Caco-2 (cell line): ENCODE results near the gene CAMTA2. TPM values are rescaled to one million over a fixed set of nuclear protein-coding genes. Genes with fewer than 3 reads are reported as not detected.

Experiments
- BruUV-seq: library from RNA; stranded (reverse); fragments of 400-500 nt; replicated peaks from 2 replicates; lab custom pipeline; 2021; lab: Mats Ljungman, UMichigan
- CTCF ChIA-PET: fragments of 300-600 bp; sonication (Branson Sonifier 250); formaldehyde crosslinking; loops from one replicate; lab custom pipeline; 2022; ENCODE audit warnings: antibody characterized with exemption; lab: Charles Lee
- POLR2A ChIA-PET: fragments of 300-600 bp; sonication (Branson Sonifier 250); formaldehyde crosslinking; loops from one replicate; lab custom pipeline; 2022; ENCODE audit warnings: antibody characterized with exemption; lab: Charles Lee
- DNase-seq, 2 experiments: peaks; one replicate each; pipeline versions ENCODE4 v3.0.0 to v3.0.0-alpha.2; 2020 to 2022
- H3K27me3 ChIP-seq: replicated peaks from 2 replicates; pipeline ENCODE4 v1.6.0; 2011; ENCODE audit warnings: low read length; ENCODE audit not compliant: control insufficient read depth, insufficient read depth
- H3K36me3 ChIP-seq: 2 replicates; pipeline ENCODE4 v1.5.1; 2011; ENCODE audit warnings: low read length; ENCODE audit not compliant: control insufficient read depth, insufficient read depth
- H3K4me1 ChIP-seq: fragments of 250-450 bp; sonication (Bioruptor Pico); 2 replicates; pipeline ENCODE4 v1.5.1; 2020; ENCODE audit warnings: mild to moderate bottlenecking
- H3K4me3 ChIP-seq: 2 replicates; pipeline ENCODE4 v1.5.1; 2011; ENCODE audit warnings: low read depth, mild to moderate bottlenecking, control low read depth, low read length
- H3K9me3 ChIP-seq: fragments of 250-450 bp; sonication (Bioruptor Pico); 2 replicates; pipeline ENCODE4 v1.5.1; 2020; ENCODE audit warnings: mild to moderate bottlenecking, moderate library complexity
- H3K27ac Mint-ChIP-seq: one replicate; pipeline ENCODE4 v1.8.0; 2022; ENCODE audit warnings: mixed read lengths; ENCODE audit not compliant: unreplicated experiment
- H3K27me3 Mint-ChIP-seq: one replicate; pipeline ENCODE4 v1.8.0; 2022; ENCODE audit warnings: mixed read lengths; ENCODE audit not compliant: insufficient read depth, unreplicated experiment
- H3K36me3 Mint-ChIP-seq: one replicate; pipeline ENCODE4 v1.8.0; 2022; ENCODE audit warnings: mild to moderate bottlenecking, mixed read lengths; ENCODE audit not compliant: insufficient read depth, unreplicated experiment
- H3K4me1 Mint-ChIP-seq: one replicate; pipeline ENCODE4 v1.8.0; 2022; ENCODE audit warnings: low read depth, mixed read lengths; ENCODE audit not compliant: unreplicated experiment
- H3K4me3 Mint-ChIP-seq: one replicate; pipeline ENCODE4 v1.8.0; 2022; ENCODE audit warnings: mild to moderate bottlenecking, moderate library complexity, mixed read lengths; ENCODE audit not compliant: unreplicated experiment
- H3K9me3 Mint-ChIP-seq: one replicate; pipeline ENCODE4 v1.8.0; 2022; ENCODE audit warnings: mixed read lengths; ENCODE audit not compliant: unreplicated experiment
- intact Hi-C: fragments of 100-400 bp; cut with micrococcal nuclease; formaldehyde crosslinking; loops from one replicate; pipeline ENCODE4 v1.10.0; 2022; ENCODE audit not compliant: unreplicated experiment
- total RNA-seq: library from RNA; stranded (reverse); gene quantifications from 2 replicates; pipeline ENCODE4 v1.2.3, GENCODE V29; 2022
- TF ChIP-seq, protein P1 (sequence below), 2 experiments: fragments of 200-600 bp in 1 of 2; IDR thresholded peaks; 1 replicate in 1 of 2; 2 replicates in 1 of 2; pipeline versions ENCODE4 v1.5.1 to v1.8.0; 2011 to 2022; ENCODE audit warnings: antibody characterized with exemption in 1 of 2, control low read depth in 1 of 2, inconsistent platforms in 1 of 2, low read depth in 1 of 2, low read length in 1 of 2, mild to moderate bottlenecking in 1 of 2, moderate library complexity in 1 of 2; ENCODE audit not compliant: insufficient read depth in 1 of 2, severe bottlenecking in 1 of 2, unreplicated experiment in 1 of 2

CAMTA2 gene
- total RNA-seq, 1 experiment from 2014 or later: 18.8 TPM

DNA sequence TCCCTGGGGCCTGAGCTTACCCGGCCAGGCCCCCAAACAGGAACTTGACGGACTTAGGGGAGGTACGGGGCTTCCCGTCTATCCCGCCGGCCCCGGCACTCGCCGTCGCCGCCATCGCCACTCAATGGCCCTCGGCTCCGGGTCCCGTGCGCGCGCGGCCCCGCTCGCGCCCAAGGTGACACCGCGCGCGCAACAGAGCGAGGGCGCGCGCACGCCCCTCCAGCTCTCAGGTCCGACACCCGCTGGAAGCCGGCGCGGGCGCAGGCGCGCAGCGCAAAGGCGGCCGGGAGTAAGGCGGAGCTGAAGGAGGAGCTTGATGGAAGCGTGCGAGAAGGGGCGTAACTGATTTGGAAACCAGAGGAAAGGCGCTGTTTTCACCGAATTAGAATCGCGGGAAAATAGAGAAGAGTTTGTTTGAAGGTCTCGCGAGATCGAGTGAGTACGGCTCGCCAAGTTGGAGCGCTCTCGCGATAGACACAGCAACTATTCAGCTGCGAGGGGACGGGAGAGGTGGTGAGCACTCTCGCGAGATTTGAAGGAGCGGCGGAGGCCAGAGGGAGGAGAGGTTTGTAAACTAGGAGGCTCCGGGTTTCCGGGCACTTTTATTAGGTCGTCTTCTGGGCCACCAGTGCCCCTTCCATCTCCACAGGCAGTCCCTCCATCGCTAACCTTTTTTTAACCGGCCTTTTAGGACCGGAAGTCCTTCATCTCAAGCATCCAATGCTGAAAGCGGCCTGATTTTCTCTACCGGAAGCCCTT lies 47.5 kb downstream of the CAMTA2 start, which contains the start of the genes RNF167 and SLC25A11:
RNF167 (plus strand) TSS at position 473 of the 759 bp plus-strand sequence. CDS start 642 bp downstream, outside the sequence.
SLC25A11 (minus strand) TSS at position 251 of the 759 bp plus-strand sequence; CDS start at position 115, 136 bp downstream.
- DNase-seq: peak; percentile 91 to 94
- Histone ChIP-seq H3K36me3 (no peaks in the 10 kb centered on the region), H3K4me1 (no peaks in the 10 kb centered on the region), H3K27me3 (no peaks in the 10 kb centered on the region), H3K9me3 (no peaks in the 10 kb centered on the region), H3K4me3 (peak within 1 kb of the TSS; percentile 73)
- Mint-ChIP-seq H3K36me3 (peaks cover 24% of the 10 kb centered on the region), H3K9me3 (no peaks in the 10 kb centered on the region), H3K27me3 (no peaks in the 10 kb centered on the region), H3K4me3 (peak within 1 kb of the TSS; percentile 87), H3K4me1 (peaks cover 5% of the 10 kb centered on the region), H3K27ac (peak within 1 kb of the TSS; percentile 89)
- ChIA-PET CTCF (interaction anchor here (0.7 to 2.2 kb wide), 5 partner anchors 10 to 230 kb away, joined by 3 to 19 read pairs (median 3); partner anchors contain the start of genes ARRB2 and SPAG7), POLR2A (interaction anchor here (0.6 to 2.6 kb wide), 10 partner anchors 12 to 301 kb away, joined by 3 to 54 read pairs (median 5); partner anchors contain the start of genes ENO3, KIF1C and SPAG7)
- BruUV-seq: no TSS peak
- intact Hi-C loops: loop anchor here (1.0 to 2.0 kb wide), 3 partner anchors 9 to 31 kb away; partner anchors contain the start of gene SPAG7
- TF ChIP-seq, protein P1, sequence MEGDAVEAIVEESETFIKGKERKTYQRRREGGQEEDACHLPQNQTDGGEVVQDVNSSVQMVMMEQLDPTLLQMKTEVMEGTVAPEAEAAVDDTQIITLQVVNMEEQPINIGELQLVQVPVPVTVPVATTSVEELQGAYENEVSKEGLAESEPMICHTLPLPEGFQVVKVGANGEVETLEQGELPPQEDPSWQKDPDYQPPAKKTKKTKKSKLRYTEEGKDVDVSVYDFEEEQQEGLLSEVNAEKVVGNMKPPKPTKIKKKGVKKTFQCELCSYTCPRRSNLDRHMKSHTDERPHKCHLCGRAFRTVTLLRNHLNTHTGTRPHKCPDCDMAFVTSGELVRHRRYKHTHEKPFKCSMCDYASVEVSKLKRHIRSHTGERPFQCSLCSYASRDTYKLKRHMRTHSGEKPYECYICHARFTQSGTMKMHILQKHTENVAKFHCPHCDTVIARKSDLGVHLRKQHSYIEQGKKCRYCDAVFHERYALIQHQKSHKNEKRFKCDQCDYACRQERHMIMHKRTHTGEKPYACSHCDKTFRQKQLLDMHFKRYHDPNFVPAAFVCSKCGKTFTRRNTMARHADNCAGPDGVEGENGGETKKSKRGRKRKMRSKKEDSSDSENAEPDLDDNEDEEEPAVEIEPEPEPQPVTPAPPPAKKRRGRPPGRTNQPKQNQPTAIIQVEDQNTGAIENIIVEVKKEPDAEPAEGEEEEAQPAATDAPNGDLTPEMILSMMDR (IDR thresholded peaks at IDR 0.05; ENCODE audit: insufficient read depth in 1 of 2, low read depth in 1 of 2, low read length in 1 of 2, severe bottlenecking in 1 of 2, unreplicated experiment in 1 of 2): no peak

DNA sequence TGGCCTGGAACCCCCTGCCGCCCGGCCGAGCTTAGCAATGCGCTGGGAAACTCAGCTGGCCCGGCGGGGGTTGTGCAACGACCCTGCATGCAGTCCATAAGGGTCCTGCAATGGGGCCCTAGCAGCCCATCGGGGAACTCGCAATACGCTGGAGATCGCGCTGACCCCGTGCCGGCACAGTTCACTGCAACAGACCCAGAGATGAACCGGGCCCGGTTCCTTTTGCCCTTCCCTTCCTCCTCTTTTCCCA lies 48.0 kb downstream of the CAMTA2 start:
- CTCF ChIA-PET: interaction anchor here (0.8 to 2.2 kb wide), 3 partner anchors 28 to 43 kb away, joined by 3 to 19 read pairs (median 7); partner anchors contain the start of gene SPAG7
- intact Hi-C loops: loop anchor here (1.0 kb wide), 1 partner anchor 30 kb away; no protein-coding TSS in a partner anchor
- Mint-ChIP-seq H3K27me3 (no peaks in the 10 kb centered on the region), H3K27ac (no peak overlapping the region), H3K36me3 (peaks cover 22% of the 10 kb centered on the region), H3K4me1 (peaks cover 5% of the 10 kb centered on the region), H3K9me3 (no peaks in the 10 kb centered on the region), H3K4me3 (peak overlapping the region; percentile 87)
- Histone ChIP-seq H3K27me3 (no peaks in the 10 kb centered on the region), H3K4me3 (peak overlapping the region; percentile 73), H3K36me3 (no peaks in the 10 kb centered on the region), H3K4me1 (no peaks in the 10 kb centered on the region), H3K9me3 (no peaks in the 10 kb centered on the region)
- no TSS peak for BruUV-seq
- DNase-seq: no peak
- TF ChIP-seq, protein P1 (IDR thresholded peaks at IDR 0.05; ENCODE audit: insufficient read depth in 1 of 2, low read depth in 1 of 2, low read length in 1 of 2, severe bottlenecking in 1 of 2, unreplicated experiment in 1 of 2): no peak
- POLR2A ChIA-PET: interaction anchor here (0.9 to 2.6 kb wide), 6 partner anchors 13 to 292 kb away, joined by 3 to 54 read pairs (median 7); partner anchors contain the start of genes ENO3, KIF1C and SPAG7
